Glutamatergic neuron (in vitro differentiated cells): ENCODE results near the gene NTRK3. TPM values are rescaled to one million over a fixed set of nuclear protein-coding genes. Genes with fewer than 3 reads are reported as not detected.

Experiments used
- DNase-seq: peaks from one replicate; pipeline ENCODE4 v3.0.0; 2022
- H3K27ac Mint-ChIP-seq: one replicate; pipeline ENCODE4 v1.8.0; 2020; ENCODE audit warnings: mild to moderate bottlenecking, mixed read lengths, inconsistent platforms; ENCODE audit not compliant: unreplicated experiment
- H3K27me3 Mint-ChIP-seq: one replicate; pipeline ENCODE4 v1.8.0; 2020; ENCODE audit warnings: mild to moderate bottlenecking, moderate library complexity, mixed read lengths, inconsistent platforms; ENCODE audit not compliant: unreplicated experiment
- H3K36me3 Mint-ChIP-seq: one replicate; pipeline ENCODE4 v1.8.0; 2020; ENCODE audit warnings: mild to moderate bottlenecking, mixed read lengths, inconsistent platforms; ENCODE audit not compliant: unreplicated experiment
- H3K4me1 Mint-ChIP-seq: one replicate; pipeline ENCODE4 v1.8.0; 2020; ENCODE audit warnings: mild to moderate bottlenecking, low read depth, mixed read lengths, inconsistent platforms; ENCODE audit not compliant: unreplicated experiment
- H3K4me3 Mint-ChIP-seq: one replicate; pipeline ENCODE4 v1.8.0; 2020; ENCODE audit warnings: mild to moderate bottlenecking, mixed read lengths, inconsistent platforms; ENCODE audit not compliant: unreplicated experiment
- H3K9me3 Mint-ChIP-seq: one replicate; pipeline ENCODE4 v1.8.0; 2020; ENCODE audit warnings: mild to moderate bottlenecking, moderate library complexity, mixed read lengths, inconsistent platforms; ENCODE audit not compliant: unreplicated experiment
- CTCF ChIP-seq: fragments of 200-600 bp; sonication (generic); IDR thresholded peaks from one replicate; pipeline ENCODE4 v1.5.0; 2021; ENCODE audit not compliant: partially characterized antibody, unreplicated experiment
- total RNA-seq: library from RNA; stranded (reverse); fragmentation: NEBNext Ultra II Directional; extraction: Animal tissue kit (Norgen Biotek cat#: 25700); gene quantifications from one replicate; pipeline ENCODE4 v1.2.1, GENCODE V29; 2021; ENCODE audit not compliant: unreplicated experiment

Gene NTRK3
- total RNA-seq, 1 donor from 2014 or later, result 9.5 TPM

DNA sequence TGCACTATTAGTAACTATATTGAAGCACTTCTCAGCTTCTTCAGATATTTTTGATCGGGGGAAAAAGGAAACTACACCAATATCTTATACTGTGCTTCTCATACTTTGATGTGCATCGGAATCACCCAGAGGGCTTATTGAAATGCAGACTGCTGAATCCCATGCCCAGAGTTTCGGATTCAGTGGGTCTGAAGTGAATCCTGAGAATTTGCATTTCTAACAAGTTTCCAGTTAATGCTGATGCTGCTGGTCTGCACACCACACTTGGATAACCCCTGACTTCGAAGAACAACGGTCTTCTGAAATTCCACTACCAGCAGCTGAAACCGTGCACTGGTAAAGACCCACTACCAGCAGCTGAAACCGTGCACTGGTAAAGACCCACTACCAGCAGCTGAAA lies 243.9 kb downstream of the NTRK3 start:
- no peak for DNase-seq
- Mint-ChIP-seq H3K27me3 (no peaks in the 10 kb centered on the region), H3K27ac (no peak overlapping the region), H3K4me1 (peaks cover 7% of the 10 kb centered on the region), H3K36me3 (no peaks in the 10 kb centered on the region), H3K4me3 (no peak overlapping the region), H3K9me3 (peaks cover 2% of the 10 kb centered on the region)
- TF ChIP-seq CTCF, result no peak

GRCh38 chr15:88012233-88012632 lies 244.3 kb downstream of the NTRK3 start:
- H3K27ac Mint-ChIP-seq, result no peak overlapping the region

GRCh38 chr15:88011533-88011932 lies 245.0 kb downstream of the NTRK3 start:
- Mint-ChIP-seq H3K27me3 (peaks cover 1% of the 10 kb centered on the region), H3K4me1 (peaks cover 5% of the 10 kb centered on the region), H3K9me3 (peaks cover 2% of the 10 kb centered on the region), H3K36me3 (no peaks in the 10 kb centered on the region), H3K4me3 (no peak overlapping the region), H3K27ac (no peak overlapping the region)
- DNase-seq, result no peak
- TF ChIP-seq CTCF, result no peak

More at GRCh38 chr15:88012233-88012632, 244.3 kb downstream of the NTRK3 start:
- no peaks in the 10 kb centered on the region for H3K36me3 Mint-ChIP-seq
- peaks cover 2% of the 10 kb centered on the region for H3K9me3 Mint-ChIP-seq
- no peaks in the 10 kb centered on the region for H3K27me3 Mint-ChIP-seq
- no peak for DNase-seq
- TF ChIP-seq CTCF, result no peak
- no peak overlapping the region for H3K4me3 Mint-ChIP-seq
- peaks cover 7% of the 10 kb centered on the region for H3K4me1 Mint-ChIP-seq

DNA sequence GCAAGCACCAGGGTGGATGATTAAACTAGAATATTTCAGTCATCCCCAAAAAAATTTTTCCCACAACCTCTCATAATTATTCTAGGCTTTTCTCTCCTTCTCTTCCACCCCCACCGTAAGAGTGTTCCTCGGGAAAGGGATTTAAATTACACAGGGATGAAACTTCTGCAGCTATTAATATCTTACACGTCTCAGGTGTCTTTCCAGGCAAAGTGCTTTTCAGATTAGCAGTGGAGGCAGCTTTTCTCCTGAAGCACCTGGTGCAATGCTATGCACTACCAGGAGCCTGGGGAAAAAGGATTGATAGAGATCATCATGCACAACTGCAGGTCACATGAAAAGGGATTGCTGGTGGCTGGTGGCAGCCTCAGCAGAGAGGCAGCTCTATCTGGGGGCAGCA lies 250.4 kb downstream of the NTRK3 start:
- no peak for DNase-seq
- Mint-ChIP-seq H3K4me3 (no peak overlapping the region), H3K36me3 (no peaks in the 10 kb centered on the region), H3K9me3 (peaks cover 2% of the 10 kb centered on the region), H3K27ac (no peak overlapping the region), H3K27me3 (peaks cover 3% of the 10 kb centered on the region), H3K4me1 (peaks cover 4% of the 10 kb centered on the region)
- no peak for TF ChIP-seq CTCF

DNA sequence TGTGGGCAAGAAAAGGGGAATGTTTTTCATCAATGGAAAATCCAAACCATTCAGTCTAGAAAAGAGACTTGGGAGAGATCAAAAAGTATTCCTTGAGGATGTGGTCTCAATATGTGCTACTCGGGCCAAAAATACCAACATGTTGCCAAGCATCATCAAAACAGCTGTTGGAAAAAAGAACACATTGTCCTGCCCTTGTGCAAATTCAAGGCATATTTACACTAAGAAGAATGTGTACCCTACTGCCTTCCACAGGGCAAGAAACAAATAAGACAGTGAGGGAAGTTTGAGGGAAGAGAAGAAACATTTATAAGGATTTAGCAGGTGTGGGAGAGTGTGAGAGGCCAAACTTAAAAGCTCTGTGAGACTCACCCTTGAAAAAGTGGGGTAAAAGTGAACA lies 252.1 kb downstream of the NTRK3 start:
- H3K27ac Mint-ChIP-seq, result no peak overlapping the region
- H3K36me3 Mint-ChIP-seq, result no peaks in the 10 kb centered on the region
- peaks cover 3% of the 10 kb centered on the region for H3K27me3 Mint-ChIP-seq
- no peak for TF ChIP-seq CTCF
- no peak for DNase-seq
- peaks cover 4% of the 10 kb centered on the region for H3K4me1 Mint-ChIP-seq
- no peak overlapping the region for H3K4me3 Mint-ChIP-seq
- H3K9me3 Mint-ChIP-seq, result no peaks in the 10 kb centered on the region
